Measurements from ENCODE around the gene PSMC1.

Gene PSMC1

DNA sequence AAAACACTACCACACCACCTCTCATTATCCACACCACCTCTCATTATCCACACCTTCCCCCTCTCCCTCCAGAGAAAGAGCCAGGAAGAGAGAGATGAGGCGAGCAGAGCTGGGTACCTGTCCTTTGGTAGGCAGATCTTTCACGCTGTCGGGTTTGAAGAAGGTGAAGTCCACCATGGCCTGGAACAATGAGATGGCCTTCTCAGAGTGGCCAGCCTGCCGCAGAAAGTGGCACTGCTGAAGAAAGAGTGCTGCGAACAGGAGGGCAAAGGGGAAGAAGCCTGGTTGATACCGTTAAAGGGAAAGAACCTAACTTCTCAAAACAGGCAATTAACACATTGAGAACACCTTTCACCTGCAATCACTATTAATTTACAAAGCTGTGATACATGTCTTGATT, 44.8 kb downstream of the PSMC1 start:
- no peak for DNase-seq (ENCODE audit: low read depth in 1 of 2, low spot score in 1 of 2)

- DNase-seq (ENCODE audit: low read depth in 1 of 2, low spot score in 1 of 2) = no peak
Observed at GRCh38 chr14:90301668-90302090, 45.3 kb downstream of the PSMC1 start.

DNA sequence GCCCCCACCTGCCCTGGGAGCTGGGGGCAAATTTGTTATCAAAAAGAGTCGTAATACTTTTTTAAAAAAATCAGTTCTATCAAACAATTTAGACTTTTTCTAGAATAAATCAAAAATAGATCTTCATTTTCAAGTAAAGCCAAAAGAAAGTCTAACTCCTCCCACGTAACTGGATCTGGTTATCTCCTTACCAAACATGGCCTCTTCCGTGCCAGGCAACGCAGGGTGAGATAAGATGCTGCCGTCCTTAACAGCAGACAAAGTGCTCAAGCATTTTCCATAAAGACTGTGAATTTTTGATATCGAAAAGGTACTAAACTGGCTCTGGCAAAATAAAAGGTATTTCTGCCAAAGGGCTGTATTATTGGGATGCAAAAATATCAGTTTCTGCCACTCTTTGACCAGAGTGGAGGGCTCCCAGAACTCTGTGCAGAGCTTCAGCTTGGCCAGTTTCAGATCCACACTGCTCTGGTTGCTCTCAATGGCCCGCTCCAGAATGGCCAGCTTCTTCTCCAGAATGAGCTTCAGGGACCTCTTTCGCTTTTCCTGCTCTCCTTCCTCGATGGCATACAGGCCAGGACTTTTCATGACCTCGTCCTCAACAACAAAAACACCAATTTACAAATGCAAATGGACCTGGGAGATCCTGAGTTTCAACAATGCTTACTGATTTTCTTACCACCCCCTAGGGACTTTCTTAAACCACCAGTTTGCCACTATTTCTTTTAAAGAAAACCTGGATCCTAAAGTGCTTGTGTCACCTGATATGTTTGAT, 46.4 kb downstream of the PSMC1 start:
- no peak for DNase-seq (ENCODE audit: low read depth in 1 of 2, low spot score in 1 of 2)

GRCh38 chr14:90303473-90303872, 47.1 kb downstream of the PSMC1 start:
- DNase-seq (ENCODE audit: low read depth in 1 of 2, low spot score in 1 of 2) = no peak

DNA sequence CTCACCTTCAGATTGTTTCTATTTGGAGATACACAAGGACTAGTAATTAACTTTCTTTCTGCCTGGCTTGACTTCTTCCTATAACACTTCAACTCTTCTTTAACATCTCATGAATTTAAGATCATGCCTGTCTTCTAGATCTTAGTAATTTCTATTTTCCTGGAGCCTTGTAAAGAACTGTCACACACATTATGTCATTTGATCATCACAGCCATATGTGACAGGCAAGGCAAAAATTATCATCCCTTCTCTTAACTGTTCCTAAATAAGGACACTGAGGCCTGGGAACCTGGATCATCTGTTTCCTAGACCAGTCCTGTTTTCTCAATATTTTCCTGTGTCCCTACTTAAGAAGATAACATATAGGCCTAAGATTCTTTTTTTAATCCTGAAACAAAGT, 48.1 kb downstream of the PSMC1 start:
- no peak for DNase-seq (ENCODE audit: low read depth in 1 of 2, low spot score in 1 of 2)

GRCh38 chr14:90305176-90305601, 48.8 kb downstream of the PSMC1 start:
- DNase-seq (ENCODE audit: low read depth in 1 of 2, low spot score in 1 of 2) = no peak

- no peak for DNase-seq (ENCODE audit: low read depth in 1 of 2, low spot score in 1 of 2)
Observed at GRCh38 chr14:90308561-90308960, 52.2 kb downstream of the PSMC1 start.

- DNase-seq (ENCODE audit: low read depth in 1 of 2, low spot score in 1 of 2) = no peak
Observed at GRCh38 chr14:90317286-90317685, 60.9 kb downstream of the PSMC1 start.

DNA sequence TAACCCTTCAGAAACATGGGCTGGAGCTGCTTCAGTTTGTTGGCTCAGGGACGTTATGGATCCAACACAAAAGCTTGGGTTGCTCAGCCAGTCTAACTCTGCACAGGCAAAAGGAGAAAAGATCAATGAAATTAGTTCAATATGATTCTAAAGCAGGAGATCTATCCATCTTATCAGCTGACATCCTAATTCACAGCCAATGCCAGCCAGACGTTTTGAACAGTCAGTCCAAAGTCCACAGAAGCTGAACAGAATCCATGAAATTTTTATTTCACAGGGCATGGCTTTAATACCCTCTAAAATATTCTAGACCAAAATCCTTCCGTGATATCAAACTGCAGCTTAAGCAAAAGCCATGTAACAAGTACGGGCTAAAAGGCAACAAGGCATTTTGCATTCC, 61.7 kb downstream of the PSMC1 start:
- no peak for DNase-seq (ENCODE audit: low read depth in 1 of 2, low spot score in 1 of 2)

- DNase-seq (ENCODE audit: low read depth in 1 of 2, low spot score in 1 of 2) = no peak
Observed at GRCh38 chr14:90319173-90319572, 62.8 kb downstream of the PSMC1 start.

- DNase-seq (ENCODE audit: low read depth in 1 of 2, low spot score in 1 of 2) = no peak
Observed at GRCh38 chr14:90319634-90320541, 63.5 kb downstream of the PSMC1 start.

- DNase-seq (ENCODE audit: low read depth in 1 of 2, low spot score in 1 of 2) = no peak
Observed at GRCh38 chr14:90321891-90322290, 65.5 kb downstream of the PSMC1 start.

Data from activated CD4-positive, alpha-beta T cell treated with anti-CD3 and anti-CD28 coated beads, Interleukin-2, amount 50 U/mL, for 24 hours (primary cell).